GM12864 (cell line): ENCODE results near the gene SDC1.
A peak's percentile ranks its signal among the peaks of the same experiment; 100 is the strongest.

Experiments used
- DNase-seq: peaks from one replicate; pipeline ENCODE4 v3.0.0-alpha.2; 2011; ENCODE audit warnings: low read depth
- H3K4me3 ChIP-seq: 2 replicates; pipeline ENCODE4 v1.5.1; 2011; ENCODE audit warnings: mild to moderate bottlenecking, low read depth, low read length, control low read depth
- CTCF ChIP-seq: IDR thresholded peaks from 2 replicates; pipeline ENCODE4 v1.5.1; 2011; ENCODE audit warnings: low read depth, mild to moderate bottlenecking, moderate library complexity, low read length, control low read depth, inconsistent platforms; ENCODE audit errors: missing control alignments

The SDC1 gene

GRCh38 chr2:20159411-20160070 is 65.4 kb downstream of the SDC1 start:
- no peak for TF ChIP-seq CTCF
- DNase-seq = no peak
- H3K4me3 ChIP-seq = no peak overlapping the region

GRCh38 chr2:20157193-20157891 is 67.6 kb downstream of the SDC1 start:
- TF ChIP-seq CTCF = no peak
- peak; percentile 62 for DNase-seq

GRCh38 chr2:20156836-20157192 is 68.1 kb downstream of the SDC1 start:
- no peak overlapping the region for H3K4me3 ChIP-seq
- no peak for DNase-seq
- no peak for TF ChIP-seq CTCF

More at GRCh38 chr2:20157193-20157891, 67.6 kb downstream of the SDC1 start:
- no peak overlapping the region for H3K4me3 ChIP-seq

- no peak for DNase-seq
- no peak overlapping the region for H3K4me3 ChIP-seq
- no peak for TF ChIP-seq CTCF
These were observed 68.7 kb downstream of the SDC1 start for GRCh38 chr2:20156076-20156759.

GRCh38 chr2:20153131-20153851 is 71.6 kb downstream of the SDC1 start:
- H3K4me3 ChIP-seq = no peak overlapping the region

More at GRCh38 chr2:20153131-20153851, 71.6 kb downstream of the SDC1 start:
- TF ChIP-seq CTCF = no peak
- no peak for DNase-seq
